HL-60 (cell line): Measurements from ENCODE around the gene SLFN14.

Experiments used
- CTCF ChIP-seq: IDR thresholded peaks from one replicate; pipeline ENCODE4 v1.5.1; 2011; ENCODE audit warnings: low read length, control low read depth, inconsistent platforms; ENCODE audit not compliant: insufficient read depth
- POLR2AphosphoS5 ChIP-seq: IDR thresholded peaks from 2 replicates; pipeline ENCODE4 v1.6.1; 2012; ENCODE audit warnings: low read depth
- REST ChIP-seq: IDR thresholded peaks from 2 replicates; pipeline ENCODE4 v1.6.1; 2012; ENCODE audit warnings: low read depth; ENCODE audit not compliant: insufficient replicate concordance

- TF ChIP-seq CTCF, result no peak
- TF ChIP-seq REST, result no peak
- TF ChIP-seq POLR2AphosphoS5, result no peak
Observed at GRCh38 chr17:35519906-35520442, 40.6 kb downstream of the SLFN14 start.
